GM10248 (cell line): ENCODE measurements around the gene BMAL2.

Source experiments
- CTCF ChIA-PET: fragments of 300-600 bp; sonication (Branson Sonifier 250); formaldehyde crosslinking; extraction: SDS; loops from one replicate; lab custom pipeline; 2021; ENCODE audit warnings: antibody characterized with exemption; lab: Yijun Ruan, JAX
- POLR2A ChIA-PET: fragments of 350-650 bp; sonication (Branson Sonifier 250); formaldehyde crosslinking; extraction: SDS; loops from one replicate; lab custom pipeline; 2020; ENCODE audit warnings: antibody characterized with exemption; lab: Yijun Ruan, JAX
- DNase-seq: peaks from one replicate; pipeline ENCODE4 v3.0.0; 2012; ENCODE audit errors: extremely low spot score
- CTCF ChIP-seq: IDR thresholded peaks from 2 replicates; pipeline ENCODE4 v1.5.1; 2012; ENCODE audit warnings: mild to moderate bottlenecking, low read depth; ENCODE audit errors: extremely low read depth, missing control alignments, control extremely low read depth

The BMAL2 gene

GRCh38 chr12:27290501-27291168 lies 42.0 kb upstream of the BMAL2 start:
- no peak for DNase-seq
- TF ChIP-seq CTCF, result no peak
- CTCF ChIA-PET, result interaction anchor here (1.3 to 2.8 kb wide), 4 partner anchors 9 to 14 kb away, joined by 4 to 15 read pairs (median 11); no protein-coding TSS in a partner anchor
- POLR2A ChIA-PET, result interaction anchor here (0.7 kb wide), 1 partner anchor 268 kb away, joined by 3 read pairs; the partner anchor contains the start of gene MED21

- ChIA-PET CTCF (no interaction called here), POLR2A (no interaction called here)
- DNase-seq, result no peak
- TF ChIP-seq CTCF, result no peak
Observed at GRCh38 chr12:27291862-27292261, 40.8 kb upstream of the BMAL2 start.

- ChIA-PET POLR2A (no interaction called here), CTCF (no interaction called here)
- no peak for TF ChIP-seq CTCF
- no peak for DNase-seq
Observed at GRCh38 chr12:27292718-27293117, 39.9 kb upstream of the BMAL2 start.

GRCh38 chr12:27293463-27293862 lies 39.2 kb upstream of the BMAL2 start:
- CTCF ChIA-PET, result no interaction called here
- POLR2A ChIA-PET, result no interaction called here
- DNase-seq, result no peak
- no peak for TF ChIP-seq CTCF

GRCh38 chr12:27296674-27297073 lies 36.0 kb upstream of the BMAL2 start:
- TF ChIP-seq CTCF, result no peak
- ChIA-PET POLR2A (no interaction called here), CTCF (interaction anchor here (0.9 to 5.3 kb wide), 9 partner anchors 10 to 282 kb away, joined by 3 to 52 read pairs (median 4); partner anchors contain the start of gene TM7SF3)
- no peak for DNase-seq

GRCh38 chr12:27297566-27297965 lies 35.1 kb upstream of the BMAL2 start:
- POLR2A ChIA-PET, result no interaction called here
- no peak for TF ChIP-seq CTCF
- no peak for DNase-seq
- CTCF ChIA-PET, result interaction anchor here (0.7 to 5.3 kb wide), 9 partner anchors 9 to 77 kb away, joined by 3 to 52 read pairs (median 3); no protein-coding TSS in a partner anchor

- CTCF ChIA-PET, result interaction anchor here (5.3 kb wide), 1 partner anchor 7 kb away, joined by 52 read pairs; no protein-coding TSS in a partner anchor
- TF ChIP-seq CTCF, result no peak
- POLR2A ChIA-PET, result no interaction called here
- DNase-seq, result no peak
Observed at GRCh38 chr12:27299102-27299501, 33.5 kb upstream of the BMAL2 start.
